Measurements from ENCODE around the gene RIPOR3. TPM values are rescaled to one million over a fixed set of nuclear protein-coding genes. Genes with fewer than 3 reads are reported as not detected.
A peak's percentile ranks its signal among the peaks of the same experiment; 100 is the strongest.

The RIPOR3 gene
- total RNA-seq, 2 experiments from 2014 or later: 0.53 TPM; not detected in 1

DNA sequence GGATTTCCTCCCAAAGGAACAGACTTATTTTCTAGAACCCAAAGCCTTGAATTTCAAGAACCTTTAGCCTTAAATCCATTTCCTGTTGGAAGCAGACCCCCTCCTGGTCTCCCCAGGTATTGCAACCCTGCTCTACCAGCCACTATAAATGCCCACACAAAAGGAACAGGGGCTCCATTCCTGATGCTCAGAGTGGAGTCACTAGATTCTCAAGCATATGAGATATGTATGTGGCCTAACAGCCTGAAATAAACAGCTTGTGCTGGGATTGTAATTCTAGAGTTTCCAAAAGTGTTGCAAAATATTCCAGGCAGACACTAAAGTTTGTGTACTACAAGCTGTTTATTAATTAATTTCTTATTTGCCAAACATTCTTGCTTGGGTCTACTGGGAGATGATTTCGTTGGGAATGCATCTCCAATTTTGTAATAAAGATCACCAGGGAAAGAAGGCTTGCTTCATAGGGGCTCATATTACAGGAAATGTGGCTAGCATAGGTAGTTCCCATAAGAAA lies 44.8 kb downstream of the RIPOR3 start:
- TF ChIP-seq, protein P1, sequence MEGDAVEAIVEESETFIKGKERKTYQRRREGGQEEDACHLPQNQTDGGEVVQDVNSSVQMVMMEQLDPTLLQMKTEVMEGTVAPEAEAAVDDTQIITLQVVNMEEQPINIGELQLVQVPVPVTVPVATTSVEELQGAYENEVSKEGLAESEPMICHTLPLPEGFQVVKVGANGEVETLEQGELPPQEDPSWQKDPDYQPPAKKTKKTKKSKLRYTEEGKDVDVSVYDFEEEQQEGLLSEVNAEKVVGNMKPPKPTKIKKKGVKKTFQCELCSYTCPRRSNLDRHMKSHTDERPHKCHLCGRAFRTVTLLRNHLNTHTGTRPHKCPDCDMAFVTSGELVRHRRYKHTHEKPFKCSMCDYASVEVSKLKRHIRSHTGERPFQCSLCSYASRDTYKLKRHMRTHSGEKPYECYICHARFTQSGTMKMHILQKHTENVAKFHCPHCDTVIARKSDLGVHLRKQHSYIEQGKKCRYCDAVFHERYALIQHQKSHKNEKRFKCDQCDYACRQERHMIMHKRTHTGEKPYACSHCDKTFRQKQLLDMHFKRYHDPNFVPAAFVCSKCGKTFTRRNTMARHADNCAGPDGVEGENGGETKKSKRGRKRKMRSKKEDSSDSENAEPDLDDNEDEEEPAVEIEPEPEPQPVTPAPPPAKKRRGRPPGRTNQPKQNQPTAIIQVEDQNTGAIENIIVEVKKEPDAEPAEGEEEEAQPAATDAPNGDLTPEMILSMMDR (conservative IDR thresholded peaks at IDR 0.05; ENCODE audit: low read length): peak; percentile 57
- no peak for TF ChIP-seq EZH2phosphoT487 (IDR thresholded peaks at IDR 0.05; ENCODE audit: borderline replicate concordance, low read depth, low read length)
- ChIA-PET POLR2A (no interaction called here), CTCF (ENCODE audit: unreplicated experiment) (no interaction called here)
- Histone ChIP-seq H3K36me3 (ENCODE audit: insufficient read depth, low read length) (no peaks in the 10 kb centered on the region), H2AFZ (ENCODE audit: low read length) (no peak overlapping the region), H3K9me2 (ENCODE audit: insufficient read depth, low read length) (no peaks in the 10 kb centered on the region), H3K4me2 (ENCODE audit: low read length) (no peak overlapping the region), H3K4me3 (ENCODE audit: low read depth, low read length, poor library complexity, severe bottlenecking) (no peak overlapping the region), H3K79me2 (ENCODE audit: insufficient read depth, low read depth, low read length) (no peaks in the 10 kb centered on the region), H4K20me1 (ENCODE audit: insufficient read depth, low read length) (no peaks in the 10 kb centered on the region), H3K4me1 (ENCODE audit: insufficient read depth, low read length, poor library complexity, severe bottlenecking) (no peaks in the 10 kb centered on the region), H3K27ac (ENCODE audit: low read depth, low read length, poor library complexity, severe bottlenecking) (no peak overlapping the region), H3K9me3 (ENCODE audit: low read length) (peaks cover 7% of the 10 kb centered on the region; the same call in 1 of the 2 replicates)
- intact Hi-C loops (cut with micrococcal nuclease; ENCODE audit: unreplicated experiment): no loop called here
- no peak for DNase-seq (ENCODE audit: low spot score)
- BruUV-seq (replicated peaks): no TSS peak

DNA sequence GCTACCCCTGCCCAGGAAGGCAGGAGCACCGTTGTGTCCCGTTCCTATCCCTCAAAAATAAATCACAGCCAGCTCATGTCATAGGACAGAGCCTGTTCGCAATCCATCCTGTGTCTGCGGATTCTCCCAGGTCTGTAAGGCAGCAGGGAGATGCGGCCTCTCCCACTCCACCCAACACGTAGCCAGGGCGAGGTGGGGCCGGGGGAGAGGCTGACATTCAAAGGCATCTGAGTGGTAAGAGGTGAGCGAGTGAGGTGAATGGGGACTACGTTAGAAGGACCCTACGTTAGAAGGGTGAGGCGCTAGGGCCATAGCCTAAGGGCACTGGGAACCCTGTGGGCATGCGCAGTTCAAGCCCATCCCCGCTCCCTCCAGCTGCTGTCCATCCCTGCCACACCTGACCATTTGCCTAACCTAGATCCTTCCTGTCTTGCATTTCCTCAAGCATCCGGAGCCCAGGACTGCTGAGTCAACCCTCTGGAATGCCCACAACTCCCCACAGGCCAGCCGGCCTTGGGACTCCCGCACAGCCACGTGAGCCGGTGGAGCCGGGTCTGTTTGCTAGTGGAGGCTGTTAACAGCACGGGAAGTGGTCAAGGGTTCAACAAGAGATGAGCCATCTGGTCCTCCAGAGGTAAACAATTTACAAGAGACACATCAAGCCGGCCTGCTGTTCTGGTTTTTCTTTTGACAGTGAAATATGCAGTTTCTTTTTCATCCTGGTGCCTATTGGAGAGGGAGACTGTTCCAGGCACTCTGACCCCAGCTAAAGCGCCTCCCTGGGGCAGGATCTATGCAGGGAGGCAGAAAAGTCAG lies 45.9 kb downstream of the RIPOR3 start:
- H3K4me2 ChIP-seq (ENCODE audit: low read length): no peak overlapping the region

More for the DNA sequence above, 45.9 kb downstream of the RIPOR3 start:
- ChIA-PET CTCF (ENCODE audit: unreplicated experiment) (no interaction called here), POLR2A (interaction anchor here (0.6 to 0.7 kb wide), 2 partner anchors 108 to 1008 kb away, joined by 3 to 4 read pairs; no protein-coding TSS in a partner anchor)
- no TSS peak for BruUV-seq (replicated peaks)
- no peaks in the 10 kb centered on the region for H3K9me2 ChIP-seq (ENCODE audit: insufficient read depth, low read length)
- no peak overlapping the region for H3K27ac ChIP-seq (ENCODE audit: low read depth, low read length, poor library complexity, severe bottlenecking)
- peaks cover 7% of the 10 kb centered on the region; the same call in 1 of the 2 replicates for H3K9me3 ChIP-seq (ENCODE audit: low read length)
- no peak overlapping the region for H3K4me3 ChIP-seq (ENCODE audit: low read depth, low read length, poor library complexity, severe bottlenecking)
- no peak for DNase-seq (ENCODE audit: low spot score)
- no peaks in the 10 kb centered on the region for H3K4me1 ChIP-seq (ENCODE audit: insufficient read depth, low read length, poor library complexity, severe bottlenecking)
- H2AFZ ChIP-seq (ENCODE audit: low read length): no peak overlapping the region
- H3K36me3 ChIP-seq (ENCODE audit: insufficient read depth, low read length): no peaks in the 10 kb centered on the region
- no peaks in the 10 kb centered on the region for H4K20me1 ChIP-seq (ENCODE audit: insufficient read depth, low read length)
- intact Hi-C loops (cut with micrococcal nuclease; ENCODE audit: unreplicated experiment): no loop called here
- TF ChIP-seq, protein P1 (conservative IDR thresholded peaks at IDR 0.05; ENCODE audit: low read length): no peak
- no peak for TF ChIP-seq EZH2phosphoT487 (IDR thresholded peaks at IDR 0.05; ENCODE audit: borderline replicate concordance, low read depth, low read length)
- no peaks in the 10 kb centered on the region for H3K79me2 ChIP-seq (ENCODE audit: insufficient read depth, low read depth, low read length)

All from OCI-LY7 (cell line).